Lower lobe of right lung (tissue), 2 donors: Measurements from ENCODE around the gene LTBR. TPM values are rescaled to one million over a fixed set of nuclear protein-coding genes. Genes with fewer than 3 reads are reported as not detected.
A peak's percentile ranks its signal among the peaks of the same experiment; 100 is the strongest.
"Not testable (repeated sequence)": the region's sequence is repeated elsewhere in the genome, so short reads cannot be mapped to it uniquely, and the experiment has no call there.

Experiments
- ATAC-seq, 2 donors: fragments of 200-7000 bp; cut with Tn5 transposase; one replicate each; pipeline ENCODE4 v1.9.1; 2020 to 2022; ENCODE audit warnings: mild to moderate bottlenecking in 2 of 2, moderate library complexity in 2 of 2
- DNase-seq: peaks from one replicate; pipeline ENCODE4 v3.0.0-alpha.2; 2020
- H3K27ac ChIP-seq: fragments of 200-600 bp; one replicate; pipeline ENCODE4 v1.8.0; 2022
- H3K27me3 ChIP-seq: fragments of 200-600 bp; one replicate; pipeline ENCODE4 v1.8.0; 2022; ENCODE audit warnings: low read depth
- H3K36me3 ChIP-seq: fragments of 200-600 bp; one replicate; pipeline ENCODE4 v1.8.0; 2022; ENCODE audit warnings: mild to moderate bottlenecking
- H3K4me1 ChIP-seq: fragments of 200-600 bp; one replicate; pipeline ENCODE4 v1.8.0; 2022
- H3K4me3 ChIP-seq: fragments of 200-600 bp; one replicate; pipeline ENCODE4 v1.8.0; 2022; ENCODE audit warnings: mild to moderate bottlenecking
- H3K9me3 ChIP-seq: fragments of 200-600 bp; one replicate; pipeline ENCODE4 v1.8.0; 2022
- CTCF ChIP-seq: fragments of 200-600 bp; IDR thresholded peaks from one replicate; pipeline ENCODE4 v1.8.0; 2022; ENCODE audit warnings: antibody characterized with exemption, mild to moderate bottlenecking
- intact Hi-C: fragments of 100-400 bp; cut with DNase I; formaldehyde crosslinking; loops from one replicate; pipeline ENCODE4 v1.11.0; 2022
- total RNA-seq: library from RNA; stranded (reverse); fragmentation: NEBNext Ultra II Directional; extraction: Animal tissue kit (Norgen Biotek cat#: 25700); gene quantifications from one replicate; pipeline ENCODE4 v1.2.1, GENCODE V29; 2021
- donor health status: DM: no; HTN: yes; CAD: no; lungs with severe emphysema.

The LTBR gene
- total RNA-seq, 1 donor from 2014 or later: 122 TPM

- Histone ChIP-seq H3K36me3 (peaks cover 55% of the 10 kb centered on the region), H3K4me1 (peaks cover 80% of the 10 kb centered on the region), H3K4me3 (peak overlapping the region; percentile 94), H3K27me3 (no peaks in the 10 kb centered on the region), H3K9me3 (no peaks in the 10 kb centered on the region), H3K27ac (peak overlapping the region; percentile 96)
- DNase-seq (peak; percentile 96), ATAC-seq (peak; percentile 85 to 90)
- TF ChIP-seq CTCF: no peak
- intact Hi-C loops: no loop called here
Observed at GRCh38 chr12:6336079-6336888, 47.7 kb upstream of the LTBR start.

GRCh38 chr12:6336889-6337853 is 46.8 kb upstream of the LTBR start:
- no peak for DNase-seq
- H3K9me3 ChIP-seq: no peaks in the 10 kb centered on the region
- H3K27ac ChIP-seq: peak overlapping the region; percentile 96
- peaks cover 73% of the 10 kb centered on the region for H3K4me1 ChIP-seq
- no peaks in the 10 kb centered on the region for H3K27me3 ChIP-seq
- H3K4me3 ChIP-seq: peak overlapping the region; percentile 94
- no peak for TF ChIP-seq CTCF
- intact Hi-C loops: no loop called here
- peaks cover 46% of the 10 kb centered on the region for H3K36me3 ChIP-seq
- ATAC-seq: peak; percentile 1

- no peak for TF ChIP-seq CTCF
Observed at GRCh38 chr12:6337958-6338433, 46.0 kb upstream of the LTBR start.

GRCh38 chr12:6338536-6338935 is 45.4 kb upstream of the LTBR start:
- Histone ChIP-seq H3K27ac (peak overlapping the region; percentile 96), H3K4me1 (peaks cover 73% of the 10 kb centered on the region), H3K36me3 (peaks cover 33% of the 10 kb centered on the region), H3K4me3 (peak overlapping the region; percentile 94)
- DNase-seq, intact Hi-C loops, H3K27me3 ChIP-seq, ATAC-seq, H3K9me3 ChIP-seq: not testable (repeated sequence)

More at GRCh38 chr12:6337958-6338433, 46.0 kb upstream of the LTBR start:
- Histone ChIP-seq H3K27ac (peak overlapping the region; percentile 96), H3K4me3 (peak overlapping the region; percentile 94), H3K4me1 (peaks cover 73% of the 10 kb centered on the region), H3K9me3 (no peaks in the 10 kb centered on the region), H3K36me3 (peaks cover 38% of the 10 kb centered on the region), H3K27me3 (no peaks in the 10 kb centered on the region)
- intact Hi-C loops: no loop called here
- ATAC-seq: no peak
- DNase-seq: no peak

- Histone ChIP-seq H3K9me3 (no peaks in the 10 kb centered on the region), H3K27me3 (no peaks in the 10 kb centered on the region), H3K36me3 (peaks cover 29% of the 10 kb centered on the region), H3K4me1 (peaks cover 73% of the 10 kb centered on the region), H3K27ac (peak overlapping the region; percentile 96), H3K4me3 (peak overlapping the region; percentile 94)
- ATAC-seq: no peak
- DNase-seq: no peak
- TF ChIP-seq CTCF: no peak
- intact Hi-C loops: no loop called here
Observed at GRCh38 chr12:6338955-6339354, 45.0 kb upstream of the LTBR start.
